Body of pancreas (tissue), 4 donors: ENCODE data around the gene ZRANB1. TPM values are rescaled to one million over a fixed set of nuclear protein-coding genes. Genes with fewer than 3 reads are reported as not detected.

Experiments
- ATAC-seq: fragments of 150-250 bp; one replicate; pipeline ENCODE4 v1.9.1; 2016
- DNase-seq, 4 donors: peaks; one replicate each; pipeline ENCODE4 v3.0.0-alpha.2; 2019
- H3K27ac ChIP-seq, 4 donors: fragments of 200-600 bp; sonication (generic); 1 replicate in 3 of 4; 2 replicates in 1 of 4; pipeline versions ENCODE4 v1.5.1 to v1.6.1; 2016 to 2019; ENCODE audit warnings: mild to moderate bottlenecking in 1 of 4, mixed read lengths in 1 of 4, moderate library complexity in 1 of 4
- H3K27me3 ChIP-seq, 2 donors: fragments of 200-600 bp; sonication (generic); one replicate each; pipeline ENCODE4 v1.6.0; 2016; ENCODE audit warnings: mild to moderate bottlenecking in 1 of 2
- H3K36me3 ChIP-seq, 2 donors: fragments of 200-600 bp; sonication (generic); replicated peaks in 1 of 2; 2 replicates each; pipeline ENCODE4 v1.5.1; 2016; ENCODE audit warnings: low read depth in 2 of 2; ENCODE audit not compliant: insufficient read depth in 1 of 2
- H3K4me1 ChIP-seq: fragments of 200-600 bp; sonication (generic); one replicate; pipeline ENCODE4 v1.6.0; 2016
- H3K4me3 ChIP-seq, 2 donors: fragments of 200-600 bp; sonication (generic); 1 replicate in 1 of 2; 2 replicates in 1 of 2; pipeline ENCODE4 v1.5.1; 2016 to 2019
- H3K9me3 ChIP-seq, 3 donors: fragments of 200-600 bp; sonication (generic); 1 replicate in 2 of 3; 2 replicates in 1 of 3; pipeline ENCODE4 v1.5.1; 2016
- POLR2A ChIP-seq, 3 donors: fragments of 450-650 bp; IDR thresholded peaks; one replicate each; pipeline ENCODE4 v1.6.1; 2016; ENCODE audit warnings: antibody characterized with exemption in 3 of 3, mild to moderate bottlenecking in 2 of 3
- WGBS, 2 donors: methylation state at CpG; one replicate each; pipeline ENCODE4 v1.1.5; 2017; 5-methylcytosine and 5-hydroxymethylcytosine counted together
- intact Hi-C: fragments of 100-400 bp; cut with DNase I; formaldehyde crosslinking; loops from one replicate; pipeline ENCODE4 v1.15.1; 2023
- total RNA-seq, 2 donors: library from RNA; depleted of rRNA; stranded (reverse); fragments of >200 nt; gene quantifications; one replicate each; pipeline ENCODE4 v1.1.0, GENCODE V29; 2016
- TF ChIP-seq, protein P1 (sequence below), 7 experiments: fragments of 450-650 bp in 4 of 7; fragments of 200-600 bp in 3 of 7; sonication (generic) in 3 of 7; IDR thresholded peaks; one replicate each; pipeline ENCODE4 v1.5.1; 2016 to 2019; ENCODE audit warnings: antibody characterized with exemption in 7 of 7

The ZRANB1 gene
- total RNA-seq, 2 donors from 2014 or later: 12.2 to 21.1 TPM

DNA sequence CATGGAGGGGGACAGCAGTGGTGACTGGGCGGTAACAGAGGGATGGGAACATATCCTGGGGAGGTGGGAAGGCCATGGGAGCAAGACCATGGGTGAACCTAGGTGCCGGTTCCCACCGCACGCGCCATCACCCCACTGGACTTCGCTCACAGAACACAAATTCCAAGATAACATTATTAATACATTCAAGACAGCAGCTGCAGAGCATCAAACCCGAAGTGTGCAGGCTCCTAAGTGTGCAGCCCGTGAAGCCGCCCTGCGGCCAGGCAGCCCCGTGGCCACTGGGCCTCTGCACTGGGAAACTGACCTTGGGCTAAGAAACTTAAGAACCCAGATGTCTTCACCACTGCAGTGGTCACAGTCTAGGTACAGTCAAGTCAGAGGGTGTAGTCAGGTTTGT lies 42.8 kb upstream of the ZRANB1 start:
- TF ChIP-seq POLR2A (IDR thresholded peaks at IDR 0.05): no peak
- TF ChIP-seq, protein P1, sequence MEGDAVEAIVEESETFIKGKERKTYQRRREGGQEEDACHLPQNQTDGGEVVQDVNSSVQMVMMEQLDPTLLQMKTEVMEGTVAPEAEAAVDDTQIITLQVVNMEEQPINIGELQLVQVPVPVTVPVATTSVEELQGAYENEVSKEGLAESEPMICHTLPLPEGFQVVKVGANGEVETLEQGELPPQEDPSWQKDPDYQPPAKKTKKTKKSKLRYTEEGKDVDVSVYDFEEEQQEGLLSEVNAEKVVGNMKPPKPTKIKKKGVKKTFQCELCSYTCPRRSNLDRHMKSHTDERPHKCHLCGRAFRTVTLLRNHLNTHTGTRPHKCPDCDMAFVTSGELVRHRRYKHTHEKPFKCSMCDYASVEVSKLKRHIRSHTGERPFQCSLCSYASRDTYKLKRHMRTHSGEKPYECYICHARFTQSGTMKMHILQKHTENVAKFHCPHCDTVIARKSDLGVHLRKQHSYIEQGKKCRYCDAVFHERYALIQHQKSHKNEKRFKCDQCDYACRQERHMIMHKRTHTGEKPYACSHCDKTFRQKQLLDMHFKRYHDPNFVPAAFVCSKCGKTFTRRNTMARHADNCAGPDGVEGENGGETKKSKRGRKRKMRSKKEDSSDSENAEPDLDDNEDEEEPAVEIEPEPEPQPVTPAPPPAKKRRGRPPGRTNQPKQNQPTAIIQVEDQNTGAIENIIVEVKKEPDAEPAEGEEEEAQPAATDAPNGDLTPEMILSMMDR (IDR thresholded peaks at IDR 0.05): no peak
- Histone ChIP-seq H3K9me3 (no peaks in the 10 kb centered on the region), H3K27ac (no peak overlapping the region), H3K36me3 (no peaks in the 10 kb centered on the region), H3K27me3 (no peaks in the 10 kb centered on the region), H3K4me1 (peaks cover 5% of the 10 kb centered on the region), H3K4me3 (no peak overlapping the region)
- no peak for ATAC-seq
- WGBS, 2 donors: 92 to 93% methylated on average over 6 to 11 of the region's 11 CpGs
- intact Hi-C loops: no loop called here
- no peak for DNase-seq

DNA sequence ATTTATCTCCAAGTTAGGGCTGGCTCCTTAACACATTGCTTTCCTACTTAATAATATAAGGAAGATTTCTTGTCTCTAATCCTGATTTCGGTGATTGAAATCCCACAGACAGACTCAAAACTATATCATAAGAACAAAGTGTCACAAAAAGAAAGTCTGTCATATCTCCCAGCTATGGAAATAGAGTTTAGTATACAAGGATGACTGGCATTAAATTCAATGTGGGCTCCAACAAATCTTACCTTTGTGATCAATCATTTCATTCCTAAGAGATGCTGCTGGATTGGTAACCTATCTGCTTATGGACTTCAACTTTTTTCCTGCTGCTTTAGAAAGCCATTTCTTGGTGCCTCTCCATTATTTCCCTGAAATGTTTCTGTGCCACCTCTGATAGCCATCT lies 39.5 kb upstream of the ZRANB1 start:
- 71 to 79% methylated on average over 1 of the region's 1 CpG for WGBS, 2 donors
- intact Hi-C loops: no loop called here

DNA sequence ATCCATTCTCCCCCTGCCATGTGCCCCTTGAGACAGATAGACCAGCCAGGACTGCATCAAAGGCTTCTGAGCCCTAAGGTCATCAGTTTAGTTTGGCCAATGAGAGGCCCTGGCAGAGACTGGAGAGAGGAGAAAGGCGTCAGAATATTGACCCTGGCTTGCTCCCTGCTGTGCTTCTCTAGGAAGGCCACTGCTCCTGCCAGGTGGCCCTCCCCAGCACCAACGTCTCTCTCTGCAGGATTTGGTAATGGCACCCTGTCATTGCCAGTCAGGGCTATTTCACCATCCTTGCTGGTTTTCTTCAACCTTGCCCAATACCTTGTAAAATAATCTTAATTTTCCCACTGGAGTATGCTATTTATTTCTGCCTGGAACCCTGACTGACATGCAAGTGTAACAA lies 38.8 kb upstream of the ZRANB1 start:
- no peak for DNase-seq
- Histone ChIP-seq H3K27me3 (no peaks in the 10 kb centered on the region), H3K27ac (no peak overlapping the region), H3K4me1 (peaks cover 5% of the 10 kb centered on the region), H3K36me3 (no peaks in the 10 kb centered on the region), H3K9me3 (no peaks in the 10 kb centered on the region), H3K4me3 (no peak overlapping the region)
- intact Hi-C loops: no loop called here
- TF ChIP-seq POLR2A (IDR thresholded peaks at IDR 0.05): no peak
- TF ChIP-seq, protein P1 (IDR thresholded peaks at IDR 0.05): no peak
- 12 to 13% methylated on average over 2 of the region's 2 CpGs for WGBS, 2 donors
- ATAC-seq: no peak

More for the DNA sequence above, 39.5 kb upstream of the ZRANB1 start:
- Histone ChIP-seq H3K4me3 (no peak overlapping the region), H3K9me3 (no peaks in the 10 kb centered on the region), H3K27ac (no peak overlapping the region), H3K36me3 (no peaks in the 10 kb centered on the region), H3K27me3 (no peaks in the 10 kb centered on the region), H3K4me1 (peaks cover 5% of the 10 kb centered on the region)
- ATAC-seq: no peak
- TF ChIP-seq, protein P1 (IDR thresholded peaks at IDR 0.05): no peak
- TF ChIP-seq POLR2A (IDR thresholded peaks at IDR 0.05): no peak
- DNase-seq: no peak

DNA sequence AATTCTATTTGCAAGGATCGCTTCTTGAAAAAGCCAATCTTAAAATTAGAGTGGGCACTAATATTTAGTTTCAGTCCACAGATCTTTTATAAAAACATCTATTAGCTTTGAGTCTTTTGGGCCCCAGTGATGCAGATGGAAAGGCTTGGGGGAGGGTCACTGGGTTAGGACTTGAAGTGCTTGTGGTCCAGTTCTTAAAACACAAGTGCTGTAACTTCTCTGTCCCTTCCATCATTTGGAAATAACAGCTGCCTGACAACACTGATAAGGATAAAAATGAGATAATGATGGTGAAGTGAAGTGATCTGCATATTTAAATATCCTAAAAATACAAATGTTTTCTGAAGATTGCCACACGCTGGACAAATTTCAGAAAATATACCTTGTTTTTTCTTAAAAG lies 37.1 kb upstream of the ZRANB1 start:
- H3K9me3 ChIP-seq: no peaks in the 10 kb centered on the region
- 88 to 91% methylated on average over 2 of the region's 2 CpGs for WGBS, 2 donors
- no peak overlapping the region for H3K27ac ChIP-seq
- DNase-seq: no peak
- ATAC-seq: no peak
- intact Hi-C loops: no loop called here
- H3K36me3 ChIP-seq: no peaks in the 10 kb centered on the region
- H3K27me3 ChIP-seq: no peaks in the 10 kb centered on the region
- TF ChIP-seq, protein P1 (IDR thresholded peaks at IDR 0.05): no peak
- no peak for TF ChIP-seq POLR2A (IDR thresholded peaks at IDR 0.05)
- H3K4me1 ChIP-seq: no peaks in the 10 kb centered on the region
- H3K4me3 ChIP-seq: no peak overlapping the region

DNA sequence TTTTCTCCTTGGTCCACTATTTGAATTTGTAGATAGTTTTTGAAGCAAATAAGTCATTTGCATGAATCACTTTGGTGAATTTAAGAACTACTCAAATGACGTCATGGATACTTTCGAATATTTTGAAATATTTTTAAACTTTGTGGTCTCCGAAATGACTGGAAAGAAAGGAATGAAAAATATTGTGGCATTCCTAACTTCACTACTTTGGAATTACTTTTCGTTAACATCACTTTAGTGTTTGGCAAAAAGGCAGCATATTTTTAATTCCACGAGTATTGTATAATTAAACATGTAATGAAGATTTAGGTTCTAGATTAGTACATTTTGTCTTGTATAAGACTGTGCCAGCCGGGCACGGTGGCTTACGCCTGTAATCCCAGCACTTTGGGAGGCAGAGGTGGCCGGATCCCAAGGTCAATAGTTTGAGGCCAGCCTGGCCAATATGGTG lies 35.3 kb upstream of the ZRANB1 start:
- no peaks in the 10 kb centered on the region for H3K4me1 ChIP-seq
- WGBS, 2 donors: 75 to 78% methylated on average over 9 of the region's 9 CpGs
- intact Hi-C loops: no loop called here
- H3K9me3 ChIP-seq: no peaks in the 10 kb centered on the region
- ATAC-seq: peak; percentile 15
- H3K4me3 ChIP-seq: no peak overlapping the region
- DNase-seq: no peak
- H3K36me3 ChIP-seq: no peaks in the 10 kb centered on the region
- no peak for TF ChIP-seq POLR2A (IDR thresholded peaks at IDR 0.05)
- TF ChIP-seq, protein P1 (IDR thresholded peaks at IDR 0.05): no peak
- H3K27me3 ChIP-seq: no peaks in the 10 kb centered on the region
- H3K27ac ChIP-seq: no peak overlapping the region
